Iris pigment epithelial cell (primary cell): Measurements from ENCODE around the gene SLFN11.
"Not testable (repeated sequence)": the region's sequence is repeated elsewhere in the genome, so short reads cannot be mapped to it uniquely, and the experiment has no call there.

ENCODE experiments used
- DNase-seq: peaks from one replicate; pipeline ENCODE4 v3.0.0-alpha.2; 2011; ENCODE audit warnings: low read depth

The SLFN11 gene, protein sequence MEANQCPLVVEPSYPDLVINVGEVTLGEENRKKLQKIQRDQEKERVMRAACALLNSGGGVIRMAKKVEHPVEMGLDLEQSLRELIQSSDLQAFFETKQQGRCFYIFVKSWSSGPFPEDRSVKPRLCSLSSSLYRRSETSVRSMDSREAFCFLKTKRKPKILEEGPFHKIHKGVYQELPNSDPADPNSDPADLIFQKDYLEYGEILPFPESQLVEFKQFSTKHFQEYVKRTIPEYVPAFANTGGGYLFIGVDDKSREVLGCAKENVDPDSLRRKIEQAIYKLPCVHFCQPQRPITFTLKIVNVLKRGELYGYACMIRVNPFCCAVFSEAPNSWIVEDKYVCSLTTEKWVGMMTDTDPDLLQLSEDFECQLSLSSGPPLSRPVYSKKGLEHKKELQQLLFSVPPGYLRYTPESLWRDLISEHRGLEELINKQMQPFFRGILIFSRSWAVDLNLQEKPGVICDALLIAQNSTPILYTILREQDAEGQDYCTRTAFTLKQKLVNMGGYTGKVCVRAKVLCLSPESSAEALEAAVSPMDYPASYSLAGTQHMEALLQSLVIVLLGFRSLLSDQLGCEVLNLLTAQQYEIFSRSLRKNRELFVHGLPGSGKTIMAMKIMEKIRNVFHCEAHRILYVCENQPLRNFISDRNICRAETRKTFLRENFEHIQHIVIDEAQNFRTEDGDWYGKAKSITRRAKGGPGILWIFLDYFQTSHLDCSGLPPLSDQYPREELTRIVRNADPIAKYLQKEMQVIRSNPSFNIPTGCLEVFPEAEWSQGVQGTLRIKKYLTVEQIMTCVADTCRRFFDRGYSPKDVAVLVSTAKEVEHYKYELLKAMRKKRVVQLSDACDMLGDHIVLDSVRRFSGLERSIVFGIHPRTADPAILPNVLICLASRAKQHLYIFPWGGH

DNA sequence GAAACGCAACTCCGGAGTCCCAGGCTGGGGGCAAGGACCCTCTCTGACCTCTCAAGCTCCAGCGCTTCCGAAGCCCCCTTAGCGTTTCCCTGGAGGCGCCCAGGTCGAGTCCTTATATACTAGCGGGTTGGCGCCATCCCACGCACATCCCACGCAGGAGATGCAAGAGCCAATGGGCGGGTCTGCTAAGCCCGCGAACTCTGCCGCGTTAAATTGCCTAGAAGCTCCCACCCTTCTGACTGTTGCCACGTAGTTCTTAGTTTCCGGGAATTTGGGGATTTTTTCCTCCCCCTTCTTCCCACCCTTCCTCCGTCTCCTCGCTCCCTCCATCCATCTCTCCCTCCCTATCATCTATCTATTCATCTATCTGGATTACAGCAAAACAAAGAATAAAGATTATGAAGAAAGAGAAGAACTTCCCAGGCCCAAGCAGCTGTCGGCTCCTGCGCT is at the start of gene SLFN11:
Gene SLFN11, minus strand, starts transcription at position 88 of the 450 bp plus-strand sequence. CDS start 9,814 bp downstream, outside the sequence.
- peak; percentile 89 for DNase-seq

DNA sequence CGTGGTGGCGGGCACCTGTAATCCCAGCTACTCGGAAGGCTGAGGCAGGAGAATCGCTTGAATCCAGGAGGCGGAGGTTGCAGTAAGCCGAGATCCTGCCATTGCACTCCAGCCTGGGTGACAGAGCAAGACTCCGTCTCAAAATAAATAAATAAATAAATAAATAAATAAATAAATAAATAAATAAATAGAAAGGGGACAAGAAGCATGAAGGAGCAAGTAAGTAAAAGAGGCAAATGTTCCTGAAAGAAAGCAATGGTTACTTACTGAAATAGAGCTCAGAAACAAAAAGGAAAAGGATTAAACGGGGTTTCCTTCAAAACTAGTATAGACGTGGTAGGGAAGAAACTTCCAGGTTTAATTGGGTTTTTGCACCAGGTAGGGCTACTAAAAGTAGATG is 47.6 kb upstream of the SLFN11 start:
- DNase-seq = not testable (repeated sequence)

DNA sequence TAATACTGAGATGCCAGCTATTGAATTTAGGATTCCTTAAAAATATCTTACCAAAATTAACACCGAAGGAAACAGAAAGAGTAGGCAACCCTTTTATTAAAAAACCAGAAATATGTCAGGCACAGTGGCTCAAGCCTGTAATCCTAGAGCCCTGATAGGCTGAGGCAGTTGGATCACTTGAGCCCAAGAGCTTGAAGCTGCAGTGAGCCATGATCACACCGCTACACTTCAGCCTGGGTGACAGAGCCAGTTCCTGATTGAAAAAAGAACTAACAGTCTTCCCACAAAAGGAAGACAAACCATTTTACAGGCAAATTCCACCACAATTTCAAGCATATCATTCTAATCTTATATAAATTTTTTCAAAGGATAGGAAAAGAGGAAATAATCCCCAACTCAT is 43.2 kb upstream of the SLFN11 start:
- DNase-seq = no peak

DNA sequence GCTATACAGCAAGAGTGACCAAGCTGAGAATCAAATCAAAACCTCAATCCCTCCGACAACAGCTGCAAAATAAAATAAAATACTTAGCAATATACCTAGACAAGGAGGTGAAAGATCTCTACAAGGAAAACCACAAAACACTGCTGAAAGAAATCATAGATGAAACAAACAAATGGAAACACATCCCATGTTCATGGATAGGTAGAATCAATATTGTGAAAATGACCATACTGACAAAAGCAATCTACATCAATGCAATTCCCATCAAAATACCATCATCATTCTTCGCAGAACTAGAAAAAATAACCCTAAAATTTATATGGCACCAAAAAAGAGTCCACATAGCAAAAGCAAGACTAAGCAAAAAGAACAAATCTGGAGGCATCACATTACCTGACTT is 41.3 kb upstream of the SLFN11 start:
- DNase-seq = not testable (repeated sequence)

DNA sequence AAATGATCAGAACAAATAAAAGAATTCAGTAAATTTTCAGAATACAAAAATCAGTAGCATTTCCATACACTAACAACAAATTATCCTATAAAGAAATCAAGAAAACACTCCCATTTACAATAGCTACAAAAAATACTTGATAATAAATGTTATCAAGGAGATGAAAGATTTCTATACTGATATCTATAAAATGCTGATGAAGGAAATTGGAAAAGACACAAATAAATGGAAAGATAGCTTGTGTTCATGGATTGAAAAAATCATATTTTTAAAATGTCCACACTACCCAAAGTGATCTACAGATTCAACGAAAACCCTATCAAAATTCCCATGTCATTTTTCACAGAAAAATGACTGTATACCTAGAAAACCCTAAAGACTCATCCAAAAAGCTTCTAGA is 40.8 kb upstream of the SLFN11 start:
- no peak for DNase-seq

DNA sequence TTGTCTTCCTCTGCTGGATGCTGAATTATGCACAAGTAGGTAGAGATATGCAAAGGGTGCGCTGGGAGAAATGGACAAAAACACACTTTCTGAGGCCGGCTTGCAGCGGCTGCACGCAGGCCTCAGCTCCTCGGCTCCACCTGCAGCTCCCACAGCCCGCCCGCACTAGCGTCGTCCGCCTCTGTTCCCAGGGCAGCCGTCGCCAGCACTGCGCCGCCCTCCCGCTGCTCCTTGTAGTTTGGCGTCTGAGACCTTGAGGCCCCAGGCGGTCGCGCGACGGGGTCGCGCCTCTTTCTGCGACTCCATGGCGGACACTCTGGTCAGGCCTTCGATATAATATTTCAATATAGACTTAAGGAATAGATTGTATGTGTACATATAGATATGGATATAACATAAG is 34.1 kb upstream of the SLFN11 start:
- no peak for DNase-seq

DNA sequence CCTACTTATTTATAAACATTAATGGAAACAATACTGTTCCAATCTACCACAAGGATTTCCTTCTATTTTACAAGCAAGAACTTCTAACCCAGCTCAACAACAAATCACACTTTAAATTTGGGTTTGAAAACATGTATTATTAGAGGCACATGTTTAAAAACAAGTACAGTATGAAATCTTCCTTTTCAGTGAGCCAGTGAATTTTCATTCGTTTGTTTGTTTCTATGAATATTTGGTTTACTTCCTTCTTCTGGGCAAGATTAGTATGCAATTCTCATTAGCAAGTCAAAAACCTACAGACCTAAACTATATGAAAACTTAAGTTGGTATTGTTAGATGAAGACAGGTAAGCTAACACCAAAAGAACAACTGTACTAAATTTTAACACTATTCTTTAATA is 33.1 kb upstream of the SLFN11 start:
- no peak for DNase-seq

DNA sequence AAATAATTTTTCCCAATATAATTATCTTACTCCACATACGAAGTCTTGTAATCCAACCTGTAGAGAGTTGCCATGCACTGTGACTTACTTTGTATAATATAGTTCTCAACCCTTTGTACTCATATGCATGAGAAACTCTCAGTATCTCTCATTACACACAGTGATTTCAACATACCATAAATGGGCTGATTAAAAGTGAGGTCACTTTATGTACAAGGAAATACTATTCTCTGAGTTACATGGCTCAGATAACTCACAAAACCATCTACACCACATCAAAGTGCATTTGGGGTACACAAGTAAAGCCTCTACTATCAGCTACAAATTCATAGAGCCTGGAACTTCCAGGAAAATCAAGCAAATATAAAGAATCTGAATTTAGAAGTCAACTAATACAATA is 30.9 kb upstream of the SLFN11 start:
- peak; percentile 15 for DNase-seq

DNA sequence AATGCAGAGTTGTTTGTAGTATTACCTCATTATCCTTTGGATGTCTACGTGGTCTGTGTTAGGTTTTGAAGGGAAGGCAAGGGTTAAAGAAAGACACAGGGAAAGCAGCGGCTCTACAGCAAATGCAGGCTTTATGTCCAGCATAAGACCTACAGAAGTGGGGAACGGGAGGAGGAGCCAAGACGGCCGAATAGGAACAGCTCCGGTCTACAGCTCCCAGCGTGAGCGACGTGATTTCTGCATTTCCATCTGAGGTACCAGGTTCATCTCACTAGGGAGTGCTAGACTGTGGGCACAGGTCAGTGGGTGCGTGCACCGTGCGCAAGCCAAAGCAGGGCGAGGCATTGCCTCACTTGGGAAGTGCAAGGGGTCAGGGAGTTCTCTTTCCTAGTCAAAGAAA is 20.4 kb upstream of the SLFN11 start:
- DNase-seq = not testable (repeated sequence)

DNA sequence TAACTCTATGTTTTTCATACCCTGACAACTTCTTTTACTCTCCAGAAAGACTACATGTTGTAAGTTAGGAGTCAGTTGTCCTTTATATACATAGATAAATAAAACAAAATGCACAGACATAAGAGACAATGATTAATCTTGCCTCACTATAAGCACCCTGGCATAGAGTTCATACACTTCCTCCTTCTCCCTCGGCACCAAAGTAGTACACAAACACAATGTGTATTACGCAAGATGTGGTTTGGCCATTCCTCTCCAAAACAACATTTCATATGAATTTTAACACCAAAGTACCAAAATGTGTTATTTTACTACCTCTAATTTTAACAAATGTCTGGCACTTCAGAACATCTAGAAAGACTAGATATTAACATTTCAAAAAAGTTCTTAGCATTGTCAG is 17.2 kb upstream of the SLFN11 start:
- peak; percentile 53 for DNase-seq

DNA sequence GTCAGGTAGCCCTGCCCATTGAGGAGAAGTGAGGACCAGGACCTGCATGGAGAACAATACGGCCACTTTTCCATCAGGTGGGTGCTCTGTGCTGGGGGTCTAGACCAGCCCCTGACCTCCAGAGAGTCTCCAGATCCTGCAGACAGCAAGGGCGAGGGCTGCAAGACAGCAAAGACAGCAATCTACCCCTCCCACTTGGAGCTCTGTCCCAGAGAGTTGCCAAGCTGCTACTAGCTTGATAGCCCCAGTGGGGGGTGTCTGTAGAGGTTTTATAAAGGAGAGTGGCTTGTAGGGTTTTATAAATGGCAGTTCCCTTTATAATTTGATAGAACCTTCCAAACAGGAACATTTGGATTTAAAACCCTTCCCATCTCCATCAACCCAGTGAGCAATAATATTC is 16.7 kb upstream of the SLFN11 start:
- no peak for DNase-seq

DNA sequence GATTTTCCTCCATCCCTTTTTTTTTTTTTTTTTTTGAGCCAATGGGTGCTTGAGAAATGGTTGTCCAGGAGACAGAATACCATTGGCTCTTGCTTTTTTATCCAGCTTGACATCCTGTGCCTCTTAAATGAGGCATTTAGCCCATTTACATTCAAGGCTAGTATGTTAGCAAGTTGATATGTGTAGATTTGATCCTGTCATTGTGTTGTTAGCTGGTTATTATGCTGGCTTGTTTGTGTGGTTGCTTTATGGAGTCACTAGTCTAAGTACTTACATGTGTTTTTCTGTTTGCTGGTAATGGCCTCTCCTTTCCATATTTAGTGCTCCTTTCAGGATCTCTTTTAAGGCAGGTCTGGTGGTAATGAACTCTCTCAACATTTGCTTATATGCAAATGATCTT is 14.1 kb upstream of the SLFN11 start:
- no peak for DNase-seq

DNA sequence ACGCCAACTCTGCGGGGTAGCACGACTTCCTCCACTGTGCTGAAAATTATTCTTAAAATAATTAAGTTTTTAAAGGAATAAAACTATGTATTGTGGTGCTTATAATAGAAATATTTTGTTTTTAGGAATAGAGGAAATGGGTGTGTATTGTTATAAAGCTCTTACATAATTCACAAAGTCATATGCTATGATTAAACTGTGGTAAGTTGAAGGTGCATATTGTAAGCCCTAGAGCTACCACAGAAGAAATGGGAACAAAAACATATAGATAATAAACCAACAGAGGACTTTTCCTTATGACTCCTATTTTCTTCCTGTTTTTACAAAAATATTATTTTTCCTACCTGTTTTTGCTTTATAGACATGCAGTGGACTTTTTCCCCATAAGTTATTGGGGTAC is 4.3 kb upstream of the SLFN11 start:
- DNase-seq = no peak

DNA sequence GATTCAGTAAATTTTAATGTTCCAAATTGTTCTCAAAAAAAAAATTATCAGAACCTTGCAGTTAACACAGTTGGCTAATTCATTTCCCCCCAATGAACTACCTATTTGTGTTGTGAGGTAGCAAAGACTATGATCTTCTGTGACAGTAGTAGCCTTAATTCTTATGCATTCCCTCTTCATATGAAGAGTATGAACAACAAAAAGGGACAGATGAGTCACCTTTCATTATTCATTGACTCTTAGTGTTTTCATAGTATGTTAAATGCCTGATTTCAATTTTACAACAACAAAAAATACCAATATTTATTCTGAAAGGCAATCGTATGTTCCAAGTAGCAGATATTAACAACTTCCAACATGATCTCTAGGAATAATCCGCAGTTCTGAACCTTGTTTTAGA is 3.6 kb upstream of the SLFN11 start:
- no peak for DNase-seq

DNA sequence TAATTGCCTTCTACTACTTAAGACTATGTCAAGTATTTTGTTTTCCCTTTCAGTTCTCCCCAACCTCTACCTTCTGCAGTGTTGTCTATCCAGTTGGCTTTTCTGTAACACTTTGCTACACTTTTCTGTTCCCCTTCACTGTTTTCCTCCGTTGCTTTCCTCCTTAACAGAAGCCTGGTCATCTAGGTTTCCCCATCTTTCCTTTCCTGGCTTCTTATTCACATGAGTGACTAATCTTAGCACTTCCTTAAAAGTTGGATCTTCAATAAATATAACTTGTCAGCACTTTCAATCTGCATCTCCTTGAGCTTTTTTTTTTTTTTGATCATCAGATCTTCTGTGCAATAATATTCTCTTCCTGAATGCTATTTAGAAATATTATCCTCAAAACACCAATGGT is 2.8 kb upstream of the SLFN11 start:
- peak; percentile 15 for DNase-seq

DNA sequence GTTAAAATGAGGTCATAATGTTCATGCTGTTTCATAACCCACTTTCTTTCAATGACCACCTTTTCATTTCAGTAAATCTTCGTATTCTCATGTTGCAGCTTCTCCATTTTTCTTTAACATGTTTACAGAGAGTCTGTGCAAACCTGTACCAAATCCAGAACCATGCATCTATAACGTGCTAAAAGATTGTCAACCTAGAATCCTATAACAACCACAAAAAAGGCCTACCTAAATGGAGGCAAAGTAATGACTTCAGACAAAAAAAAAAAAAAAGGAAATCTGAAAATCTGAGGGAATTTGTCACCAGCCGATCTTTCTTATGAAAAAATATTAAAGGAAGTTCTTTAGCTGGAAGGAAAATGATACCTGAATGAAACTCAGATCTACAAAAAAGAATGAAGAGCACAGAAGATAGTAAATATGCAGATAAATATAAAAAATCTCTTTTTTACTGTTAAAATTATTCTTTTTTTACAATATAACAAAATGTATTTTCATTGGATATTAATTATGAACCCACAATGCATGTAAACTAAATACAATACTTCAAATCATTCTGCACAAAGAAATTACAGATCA is 1.4 kb upstream of the SLFN11 start:
- no peak for DNase-seq

DNA sequence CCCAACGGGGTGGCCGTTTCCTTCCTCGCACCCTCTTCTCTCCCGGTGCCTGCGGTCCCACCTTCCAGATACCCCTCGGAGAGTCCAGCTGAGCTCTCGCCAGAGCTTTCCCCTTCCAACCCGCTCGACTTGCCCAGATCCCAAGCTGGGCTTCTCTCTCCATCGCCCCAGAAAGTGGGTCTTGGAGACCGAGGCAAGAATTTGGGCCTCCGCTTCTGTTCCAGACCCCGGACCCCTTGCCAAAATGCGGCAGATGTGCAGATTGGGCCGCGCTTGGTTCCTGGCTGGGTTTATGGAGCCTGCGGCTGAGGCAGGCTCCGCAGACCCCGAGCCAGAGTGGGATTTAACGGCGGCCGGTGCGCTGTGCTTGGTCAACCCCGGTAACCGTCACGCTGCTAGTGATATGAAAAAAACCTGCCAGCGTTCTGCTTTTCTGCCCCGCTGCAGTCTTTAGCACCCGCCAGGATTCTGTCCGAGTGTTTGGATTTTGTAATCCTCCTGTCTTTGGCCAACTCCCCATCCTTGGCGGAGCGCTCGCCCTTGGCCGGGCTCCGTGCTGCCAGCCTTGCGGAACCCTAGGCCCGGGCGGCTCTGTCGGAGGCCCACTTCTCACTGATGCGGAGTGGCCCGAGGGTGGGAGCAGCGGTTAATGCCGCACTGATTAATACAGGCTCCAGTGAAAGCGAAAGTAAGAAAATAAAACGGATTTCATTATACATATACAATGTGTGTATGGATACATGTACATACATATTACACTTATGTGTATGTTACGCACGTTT is 754 bp upstream of the SLFN11 start:
- DNase-seq = peak; percentile 57

DNA sequence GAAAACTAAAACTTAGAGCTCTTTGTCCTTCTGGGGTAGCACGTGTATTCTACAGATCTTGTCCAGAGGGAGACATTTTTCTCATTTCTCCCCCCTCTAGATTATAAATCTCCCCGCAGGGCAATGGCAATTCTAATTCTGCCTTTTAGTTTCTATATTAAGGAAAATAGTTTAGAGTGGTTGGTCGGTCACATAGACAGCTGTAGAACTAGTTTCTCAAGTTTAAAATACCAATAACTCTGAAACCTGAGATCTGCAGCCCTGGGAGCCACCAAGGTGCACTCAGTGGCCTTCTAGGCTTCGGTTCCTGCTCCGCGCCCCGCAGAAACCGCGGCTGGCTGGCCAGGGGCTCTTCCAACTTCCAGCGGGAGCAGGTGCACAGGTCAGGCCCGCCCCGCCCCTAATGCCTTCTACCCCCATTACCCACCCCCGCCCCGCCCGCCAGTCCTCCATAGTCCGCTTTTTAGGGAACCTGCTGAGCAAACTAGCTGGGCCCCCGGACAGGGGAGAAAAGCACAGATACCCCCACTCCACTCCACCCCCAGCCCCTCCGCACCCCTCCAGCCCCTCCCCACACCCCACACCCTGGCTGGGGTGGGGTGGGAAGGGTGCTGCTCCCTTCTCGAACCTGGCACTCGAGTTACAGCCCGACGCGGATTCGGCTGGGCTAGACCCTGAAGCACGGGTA is 431 bp downstream of the SLFN11 start:
- peak; percentile 0 for DNase-seq

DNA sequence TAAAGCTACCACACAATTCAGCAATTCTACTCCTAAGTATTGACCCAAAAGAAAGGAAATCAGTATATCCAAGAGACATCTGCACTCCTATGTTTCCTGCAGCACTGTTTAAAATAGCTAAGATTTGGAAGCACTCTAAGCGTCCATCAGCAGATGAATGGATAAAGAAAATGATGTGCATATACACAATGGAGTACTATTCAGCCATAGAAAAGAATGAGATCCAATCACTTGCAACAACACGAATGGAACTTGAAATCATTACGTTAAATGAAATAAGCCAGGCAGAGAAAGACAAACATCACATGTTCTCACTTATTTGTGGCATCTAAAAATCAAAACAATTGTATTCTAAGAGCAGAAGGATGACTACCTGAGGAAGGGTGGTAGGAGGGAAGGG is 1.5 kb downstream of the SLFN11 start:
- DNase-seq = no peak

DNA sequence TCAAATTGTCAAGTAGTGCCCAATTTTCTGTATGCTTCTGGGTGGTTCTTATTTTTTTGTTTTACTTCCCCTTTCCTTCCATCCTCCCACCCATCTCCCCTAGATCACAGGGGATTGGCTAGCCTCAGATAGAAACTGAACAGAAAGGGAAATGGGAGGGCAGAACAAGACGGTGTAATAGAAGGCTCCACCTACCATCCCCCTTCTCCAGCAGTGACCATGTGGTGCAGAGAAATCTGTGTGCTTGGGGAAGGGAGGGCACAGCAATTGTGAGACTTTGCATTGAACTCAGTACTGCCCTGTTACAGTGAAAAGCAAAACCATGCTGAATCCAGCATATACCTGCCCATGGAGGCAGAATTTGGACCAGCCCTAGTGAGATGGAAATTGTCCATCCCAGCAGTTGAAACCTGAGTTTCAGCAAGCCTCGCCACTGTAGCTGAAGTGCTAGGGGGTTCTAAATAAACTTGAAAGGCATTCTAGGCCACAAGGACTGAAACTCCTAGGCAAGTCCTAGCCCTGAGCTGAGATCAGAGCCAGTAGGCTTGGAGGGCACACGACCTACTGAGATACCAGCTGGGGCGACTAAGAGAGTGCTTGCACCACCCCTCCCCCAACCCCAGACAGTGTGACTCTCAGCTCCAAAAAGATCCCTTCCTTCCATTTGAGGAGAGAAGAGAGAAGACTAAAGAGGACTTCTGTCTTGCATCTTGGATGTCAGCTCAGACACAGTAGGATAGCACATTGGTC is 5.2 kb downstream of the SLFN11 start:
- no peak for DNase-seq

DNA sequence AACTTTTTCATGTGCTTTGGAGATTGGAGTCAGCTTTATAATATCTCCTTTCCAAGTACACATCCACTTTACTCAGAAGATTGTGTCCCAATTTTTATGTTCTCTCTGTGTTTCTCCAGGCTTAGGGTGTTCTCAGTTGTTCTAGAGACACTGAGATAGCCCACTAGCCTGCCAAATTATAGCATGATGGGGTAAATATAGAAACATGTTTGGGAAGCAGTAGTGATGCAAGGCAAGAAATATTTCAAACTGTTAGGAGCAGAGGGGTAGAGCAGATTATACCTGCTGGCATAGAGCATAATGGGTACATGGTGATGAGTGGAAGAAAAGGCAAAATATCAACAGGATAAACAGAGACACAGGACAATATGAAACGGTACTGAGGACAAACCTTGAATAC is 12.4 kb downstream of the SLFN11 start:
- DNase-seq = no peak
